NCI-H1417 (cell line): Measurements from ENCODE around the gene WDR18.
"Not testable (repeated sequence)": the region's sequence is repeated elsewhere in the genome, so short reads cannot be mapped to it uniquely, and the experiment has no call there.

Experiments
- DNase-seq, 3 experiments: peaks; one replicate each; lab custom pipeline; 2025; lab: John Stamatoyannopoulos, UW

Gene WDR18

GRCh38 chr19:1019980-1020867, 36.1 kb downstream of the WDR18 start:
- no peak for DNase-seq

GRCh38 chr19:1020868-1021425, 36.8 kb downstream of the WDR18 start, which contains the start of gene TMEM259:
Gene TMEM259 (minus strand): TSS chr19:1021123. CDS start chr19:1020996, 127 bp downstream.
- peak; percentile 98 to 100 (median 100) for DNase-seq

GRCh38 chr19:1023883-1024188, 39.7 kb downstream of the WDR18 start:
- DNase-seq: not testable (repeated sequence)

- not testable (repeated sequence) for DNase-seq
Measured at GRCh38 chr19:1025080-1025479, 40.9 kb downstream of the WDR18 start.

GRCh38 chr19:1025960-1026782, 42.0 kb downstream of the WDR18 start, which contains the start of gene CNN2:
Gene CNN2 (plus strand): TSS chr19:1026608. CDS start chr19:1026662, 54 bp downstream.
- DNase-seq: no peak

- DNase-seq: no peak
Measured at GRCh38 chr19:1026783-1027649, 42.9 kb downstream of the WDR18 start.

GRCh38 chr19:1027650-1028061, 43.5 kb downstream of the WDR18 start:
- peak in 2 of 3 experiments; percentile 57 to 62 for DNase-seq

GRCh38 chr19:1028062-1028926, 44.1 kb downstream of the WDR18 start:
- DNase-seq: peak in 2 of 3 experiments; percentile 74 to 84

GRCh38 chr19:1032264-1032867, 48.2 kb downstream of the WDR18 start:
- no peak for DNase-seq

GRCh38 chr19:1035998-1036621, 52.0 kb downstream of the WDR18 start:
- DNase-seq: no peak

- no peak for DNase-seq
Measured at GRCh38 chr19:1037621-1038064, 53.5 kb downstream of the WDR18 start.

GRCh38 chr19:1038978-1039645, 55.0 kb downstream of the WDR18 start:
- no peak for DNase-seq

GRCh38 chr19:1039646-1040475, 55.7 kb downstream of the WDR18 start, which contains the start of gene ABCA7:
Gene ABCA7 (plus strand): TSS chr19:1040107. CDS start chr19:1041362, 1,255 bp downstream.
- DNase-seq: peak; percentile 99 to 100 (median 100)

- peak; percentile 86 to 96 (median 92) for DNase-seq
Measured at GRCh38 chr19:1040476-1041271, 56.5 kb downstream of the WDR18 start.

- no peak for DNase-seq
Measured at GRCh38 chr19:1041272-1041834, 57.2 kb downstream of the WDR18 start.

- no peak for DNase-seq
Measured at GRCh38 chr19:1041835-1042685, 57.9 kb downstream of the WDR18 start.
